PC-3 (cell line): Measurements from ENCODE around the gene DGCR6.
"Not testable (repeated sequence)": the region's sequence is repeated elsewhere in the genome, so short reads cannot be mapped to it uniquely, and the experiment has no call there.

Experiments
- EZH2 ChIP-seq: fragments of 300-600 bp; sonication (generic); IDR thresholded peaks from one replicate; pipeline ENCODE4 v1.6.1; 2017; ENCODE audit warnings: antibody characterized with exemption, mild to moderate bottlenecking, low read length; ENCODE audit not compliant: unreplicated experiment
- EZH2phosphoT487 ChIP-seq: fragments of 300-600 bp; sonication (generic); IDR thresholded peaks from 2 replicates; pipeline ENCODE4 v1.6.1; 2018; ENCODE audit warnings: mild to moderate bottlenecking, antibody characterized with exemption, low read length, borderline replicate concordance
- TF ChIP-seq, protein P1 (sequence below): fragments of 300-600 bp; sonication (generic); conservative IDR thresholded peaks from 2 replicates; pipeline ENCODE4 v1.5.1; 2017; ENCODE audit warnings: antibody characterized with exemption, low read depth, mild to moderate bottlenecking, low read length

DNA sequence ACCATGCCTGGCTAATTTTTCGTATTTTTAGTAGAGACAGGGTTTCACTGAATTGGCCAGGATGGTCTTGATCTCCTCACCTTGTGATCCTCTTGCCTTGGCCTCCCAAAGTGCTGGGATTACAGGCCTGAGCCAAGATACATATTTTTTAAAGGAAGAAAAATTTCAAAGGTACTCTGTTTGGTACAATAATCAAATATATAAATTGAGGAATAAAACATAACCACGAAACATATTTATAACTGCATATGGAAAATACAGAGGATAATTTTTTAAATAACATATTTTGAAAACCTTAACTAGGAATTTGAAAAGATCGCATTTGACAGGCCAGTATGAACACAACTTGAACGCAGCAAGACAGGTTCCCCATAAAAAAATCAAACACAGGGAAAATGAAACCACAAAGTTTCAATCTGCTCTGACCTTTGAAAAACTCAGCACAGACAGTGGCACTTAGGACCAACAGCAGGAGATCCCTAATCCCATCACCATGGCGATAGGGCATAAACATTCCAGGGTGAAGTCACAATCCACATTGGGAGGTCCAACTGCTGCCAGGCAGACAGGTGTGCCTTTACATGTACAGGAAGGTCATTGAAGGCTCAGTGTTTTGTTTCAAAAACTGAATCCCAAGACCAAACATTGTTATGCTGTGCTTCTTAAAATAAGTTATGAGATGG, 15.5 kb upstream of the DGCR6 start:
- TF ChIP-seq, protein P1, sequence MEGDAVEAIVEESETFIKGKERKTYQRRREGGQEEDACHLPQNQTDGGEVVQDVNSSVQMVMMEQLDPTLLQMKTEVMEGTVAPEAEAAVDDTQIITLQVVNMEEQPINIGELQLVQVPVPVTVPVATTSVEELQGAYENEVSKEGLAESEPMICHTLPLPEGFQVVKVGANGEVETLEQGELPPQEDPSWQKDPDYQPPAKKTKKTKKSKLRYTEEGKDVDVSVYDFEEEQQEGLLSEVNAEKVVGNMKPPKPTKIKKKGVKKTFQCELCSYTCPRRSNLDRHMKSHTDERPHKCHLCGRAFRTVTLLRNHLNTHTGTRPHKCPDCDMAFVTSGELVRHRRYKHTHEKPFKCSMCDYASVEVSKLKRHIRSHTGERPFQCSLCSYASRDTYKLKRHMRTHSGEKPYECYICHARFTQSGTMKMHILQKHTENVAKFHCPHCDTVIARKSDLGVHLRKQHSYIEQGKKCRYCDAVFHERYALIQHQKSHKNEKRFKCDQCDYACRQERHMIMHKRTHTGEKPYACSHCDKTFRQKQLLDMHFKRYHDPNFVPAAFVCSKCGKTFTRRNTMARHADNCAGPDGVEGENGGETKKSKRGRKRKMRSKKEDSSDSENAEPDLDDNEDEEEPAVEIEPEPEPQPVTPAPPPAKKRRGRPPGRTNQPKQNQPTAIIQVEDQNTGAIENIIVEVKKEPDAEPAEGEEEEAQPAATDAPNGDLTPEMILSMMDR = not testable (repeated sequence)
- not testable (repeated sequence) for TF ChIP-seq EZH2, EZH2phosphoT487
